ENCODE results near the gene FAM241B. TPM values are rescaled to one million over a fixed set of nuclear protein-coding genes. Genes with fewer than 3 reads are reported as not detected.
A peak's percentile ranks its signal among the peaks of the same experiment; 100 is the strongest.

Gene FAM241B
- polyA plus RNA-seq, 1 experiment = 0.37 TPM

DNA sequence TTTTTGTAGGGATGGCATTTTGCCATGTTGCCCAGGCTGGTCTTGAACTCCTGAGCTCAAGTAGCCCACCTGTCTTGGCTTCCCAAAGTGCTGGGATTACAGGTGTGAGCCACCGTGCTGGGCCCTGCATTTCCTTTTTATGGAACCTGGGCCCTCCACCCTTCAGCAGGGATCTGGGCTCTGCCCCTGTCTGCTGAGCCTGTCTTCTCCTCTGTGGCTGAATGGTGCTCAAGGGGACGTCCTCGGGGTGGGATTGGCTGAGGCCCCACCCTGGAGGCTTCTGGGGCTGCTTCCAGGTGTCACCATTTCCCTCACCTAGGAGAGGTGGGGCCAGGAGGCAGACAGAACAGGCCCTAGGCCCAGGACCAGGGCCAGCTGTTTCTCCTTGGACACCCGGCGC, 18.4 kb downstream of the FAM241B start:
- H3K9me3 ChIP-seq (ENCODE audit: control insufficient read depth, insufficient read depth, low read length) = peaks cover 16% of the 10 kb centered on the region
- H3K27me3 ChIP-seq (ENCODE audit: control insufficient read depth, insufficient read depth, low read length) = peaks cover 39% of the 10 kb centered on the region
- ChIA-PET POLR2A (no interaction called here), CTCF (interaction anchor here (0.7 to 8.9 kb wide), 4 partner anchors 37 to 266 kb away, joined by 4 to 125 read pairs (median 16); no protein-coding TSS in a partner anchor)
- no peak overlapping the region for H3K4me3 ChIP-seq (ENCODE audit: low read depth, low read length)
- H3K27ac ChIP-seq (ENCODE audit: low read depth, low read length) = no peak overlapping the region
- TF ChIP-seq, protein P1, sequence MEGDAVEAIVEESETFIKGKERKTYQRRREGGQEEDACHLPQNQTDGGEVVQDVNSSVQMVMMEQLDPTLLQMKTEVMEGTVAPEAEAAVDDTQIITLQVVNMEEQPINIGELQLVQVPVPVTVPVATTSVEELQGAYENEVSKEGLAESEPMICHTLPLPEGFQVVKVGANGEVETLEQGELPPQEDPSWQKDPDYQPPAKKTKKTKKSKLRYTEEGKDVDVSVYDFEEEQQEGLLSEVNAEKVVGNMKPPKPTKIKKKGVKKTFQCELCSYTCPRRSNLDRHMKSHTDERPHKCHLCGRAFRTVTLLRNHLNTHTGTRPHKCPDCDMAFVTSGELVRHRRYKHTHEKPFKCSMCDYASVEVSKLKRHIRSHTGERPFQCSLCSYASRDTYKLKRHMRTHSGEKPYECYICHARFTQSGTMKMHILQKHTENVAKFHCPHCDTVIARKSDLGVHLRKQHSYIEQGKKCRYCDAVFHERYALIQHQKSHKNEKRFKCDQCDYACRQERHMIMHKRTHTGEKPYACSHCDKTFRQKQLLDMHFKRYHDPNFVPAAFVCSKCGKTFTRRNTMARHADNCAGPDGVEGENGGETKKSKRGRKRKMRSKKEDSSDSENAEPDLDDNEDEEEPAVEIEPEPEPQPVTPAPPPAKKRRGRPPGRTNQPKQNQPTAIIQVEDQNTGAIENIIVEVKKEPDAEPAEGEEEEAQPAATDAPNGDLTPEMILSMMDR (IDR thresholded peaks at IDR 0.05; ENCODE audit: low read depth, low read length) = no peak
- no peak for DNase-seq (ENCODE audit: low read depth, low spot score)

DNA sequence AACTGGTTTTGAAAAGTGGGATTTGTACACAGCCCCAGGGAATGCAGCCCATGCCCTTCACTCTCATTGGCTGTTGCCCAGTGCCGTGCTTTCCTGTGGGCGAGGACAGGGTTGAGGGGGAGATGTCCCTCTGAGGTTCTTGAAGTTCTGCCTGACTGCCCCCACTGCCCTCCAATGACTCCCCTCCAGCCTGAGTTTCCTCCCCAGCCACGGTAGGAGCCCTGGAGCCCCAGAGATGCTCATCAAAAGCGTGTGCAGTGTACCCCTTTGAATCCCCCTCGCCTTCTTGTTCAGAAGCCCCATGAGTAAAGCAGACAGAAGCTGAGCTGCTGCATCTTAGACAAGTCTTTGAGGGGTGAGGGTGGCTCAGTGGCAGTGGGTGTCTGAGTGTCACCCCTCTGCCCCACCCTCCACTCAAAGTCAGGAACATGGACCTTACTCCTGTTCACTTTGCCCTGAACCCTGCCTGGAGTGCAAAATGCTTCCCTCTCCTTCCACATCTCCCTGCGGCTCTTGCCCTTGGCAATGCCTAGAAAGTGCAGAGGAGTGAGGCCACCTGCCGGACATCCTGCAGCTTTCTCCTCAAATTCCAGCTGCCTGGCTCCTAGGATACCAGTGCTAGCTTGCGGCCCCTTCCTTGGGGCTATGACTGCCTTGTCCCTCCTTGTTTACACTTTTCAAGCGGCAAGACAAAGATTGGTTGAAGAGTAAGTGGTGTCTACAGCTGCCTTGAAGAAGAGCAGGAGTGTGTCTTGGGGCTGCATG, 19.9 kb downstream of the FAM241B start:
- CTCF ChIA-PET = interaction anchor here (1.0 to 1.2 kb wide), 2 partner anchors 67 to 150 kb away, joined by 3 read pairs; no protein-coding TSS in a partner anchor
- Histone ChIP-seq H3K4me3 (ENCODE audit: low read depth, low read length) (no peak overlapping the region), H3K27ac (ENCODE audit: low read depth, low read length) (no peak overlapping the region), H3K27me3 (ENCODE audit: control insufficient read depth, insufficient read depth, low read length) (peaks cover 43% of the 10 kb centered on the region), H3K9me3 (ENCODE audit: control insufficient read depth, insufficient read depth, low read length) (peaks cover 19% of the 10 kb centered on the region)
- TF ChIP-seq, protein P1 (IDR thresholded peaks at IDR 0.05; ENCODE audit: low read depth, low read length) = peak; percentile 32
- POLR2A ChIA-PET = no interaction called here
- DNase-seq (ENCODE audit: low read depth, low spot score) = no peak

DNA sequence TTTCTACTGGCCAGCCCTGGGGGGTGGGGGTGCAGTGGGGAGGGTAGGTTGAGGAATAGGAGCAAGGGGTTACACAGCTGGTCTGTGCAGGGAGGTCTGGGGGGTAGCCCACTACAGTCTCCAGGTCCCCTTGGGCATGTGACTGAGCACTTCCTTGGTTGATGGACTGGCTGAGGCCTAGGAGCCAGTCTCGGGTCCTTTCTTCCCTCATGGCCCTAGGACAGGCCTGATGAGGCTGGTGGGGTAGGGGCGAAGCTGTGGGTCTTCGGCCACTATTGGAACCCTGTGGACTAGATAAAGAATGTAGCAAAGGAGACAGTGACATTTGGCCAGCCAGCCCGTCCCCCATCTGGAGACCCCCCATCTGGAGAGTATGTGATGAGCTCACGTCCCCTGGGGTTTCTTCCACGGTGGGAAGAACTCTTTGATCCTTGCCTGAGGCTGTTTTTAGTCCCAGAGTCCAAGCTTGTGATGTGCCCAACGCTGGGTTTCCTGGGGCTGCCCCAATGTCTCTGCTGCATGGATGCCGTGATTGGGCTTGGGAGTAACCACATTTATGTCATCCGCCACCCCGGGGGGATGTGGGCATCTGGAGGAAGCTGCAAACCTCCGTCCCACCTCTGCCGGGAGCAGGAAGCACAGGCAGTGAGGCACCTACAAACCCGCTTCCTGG, 20.7 kb downstream of the FAM241B start:
- Histone ChIP-seq H3K4me3 (ENCODE audit: low read depth, low read length) (no peak overlapping the region), H3K27ac (ENCODE audit: low read depth, low read length) (no peak overlapping the region), H3K27me3 (ENCODE audit: control insufficient read depth, insufficient read depth, low read length) (peaks cover 46% of the 10 kb centered on the region), H3K9me3 (ENCODE audit: control insufficient read depth, insufficient read depth, low read length) (peaks cover 19% of the 10 kb centered on the region)
- ChIA-PET CTCF (interaction anchor here (0.6 to 1.2 kb wide), 3 partner anchors 66 to 150 kb away, joined by 3 to 4 read pairs (median 3); no protein-coding TSS in a partner anchor), POLR2A (no interaction called here)
- no peak for DNase-seq (ENCODE audit: low read depth, low spot score)
- TF ChIP-seq, protein P1 (IDR thresholded peaks at IDR 0.05; ENCODE audit: low read depth, low read length) = no peak

DNA sequence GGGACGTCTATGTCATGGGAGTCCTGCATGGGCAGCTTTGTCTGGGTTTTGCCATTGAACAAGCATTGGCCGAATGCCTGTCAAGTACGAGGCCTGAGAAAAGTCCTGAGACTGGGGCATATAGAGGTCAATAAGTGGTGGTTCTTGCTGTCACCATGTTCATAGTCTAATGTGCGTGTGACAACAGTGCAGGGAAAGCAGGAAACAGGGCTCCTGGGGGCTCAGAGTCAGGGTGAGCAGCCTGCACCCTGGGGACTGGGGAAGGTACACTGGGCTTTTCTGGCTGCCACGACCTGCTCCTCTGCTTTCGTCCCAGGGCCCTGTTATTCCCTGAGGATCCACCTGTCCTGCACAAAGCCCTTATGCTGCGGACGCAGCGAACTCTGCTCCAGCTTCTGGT, 21.3 kb downstream of the FAM241B start:
- TF ChIP-seq, protein P1 (IDR thresholded peaks at IDR 0.05; ENCODE audit: low read depth, low read length) = no peak
- ChIA-PET POLR2A (no interaction called here), CTCF (interaction anchor here (0.5 to 0.6 kb wide), 2 partner anchors 135 to 503 kb away, joined by 4 to 8 read pairs; no protein-coding TSS in a partner anchor)
- H3K4me3 ChIP-seq (ENCODE audit: low read depth, low read length) = no peak overlapping the region
- peaks cover 19% of the 10 kb centered on the region for H3K9me3 ChIP-seq (ENCODE audit: control insufficient read depth, insufficient read depth, low read length)
- DNase-seq (ENCODE audit: low read depth, low spot score) = no peak
- peaks cover 46% of the 10 kb centered on the region for H3K27me3 ChIP-seq (ENCODE audit: control insufficient read depth, insufficient read depth, low read length)
- H3K27ac ChIP-seq (ENCODE audit: low read depth, low read length) = no peak overlapping the region
